ENCODE data around the gene TSSK2.
"Not testable (repeated sequence)": the region's sequence is repeated elsewhere in the genome, so short reads cannot be mapped to it uniquely, and the experiment has no call there.

TSSK2 gene

GRCh38 chr22:19146215-19146968, 15.3 kb downstream of the TSSK2 start:
- Mint-ChIP-seq H3K27me3 (peaks cover 9% of the 10 kb centered on the region in 2 donors), H3K4me3 (no peak overlapping the region), H3K9me3 (no peaks in the 10 kb centered on the region), H3K4me1 (ENCODE audit: low read depth in 2 of 2) (peaks cover 19 to 22% of the 10 kb centered on the region in 2 donors), H3K27ac (no peak overlapping the region), H3K36me3 (ENCODE audit: insufficient read depth) (peaks cover 19% of the 10 kb centered on the region)
- no peak for DNase-seq
- ATAC-seq (replicated peaks): no peak

- no peak for DNase-seq
- H3K27me3 Mint-ChIP-seq: peaks cover 18% of the 10 kb centered on the region in 2 donors
- H3K36me3 Mint-ChIP-seq (ENCODE audit: insufficient read depth): peaks cover 15% of the 10 kb centered on the region
- ATAC-seq (replicated peaks): no peak
- H3K27ac Mint-ChIP-seq: no peak overlapping the region
- H3K4me3 Mint-ChIP-seq: no peak overlapping the region
- H3K4me1 Mint-ChIP-seq (ENCODE audit: low read depth in 2 of 2): peaks cover 18 to 23% of the 10 kb centered on the region in 2 donors
- no peaks in the 10 kb centered on the region for H3K9me3 Mint-ChIP-seq
Measured at GRCh38 chr22:19147195-19147780, 16.2 kb downstream of the TSSK2 start.

- peaks cover 15% of the 10 kb centered on the region for H3K36me3 Mint-ChIP-seq (ENCODE audit: insufficient read depth)
- H3K27me3 Mint-ChIP-seq: peaks cover 25 to 28% of the 10 kb centered on the region in 2 donors
- H3K9me3 Mint-ChIP-seq: no peaks in the 10 kb centered on the region
- no peak overlapping the region for H3K27ac Mint-ChIP-seq
- ATAC-seq (replicated peaks): no peak
- H3K4me3 Mint-ChIP-seq: peak overlapping the region; percentile 59 to 71
- DNase-seq: no peak
- H3K4me1 Mint-ChIP-seq (ENCODE audit: low read depth in 2 of 2): peaks cover 16 to 19% of the 10 kb centered on the region in 2 donors
Measured at GRCh38 chr22:19148417-19149046, 17.4 kb downstream of the TSSK2 start.

- H3K27ac Mint-ChIP-seq: no peak overlapping the region
- peaks cover 30 to 35% of the 10 kb centered on the region in 2 donors for H3K27me3 Mint-ChIP-seq
- DNase-seq: peak; percentile 20 to 30 (median 23)
- ATAC-seq (replicated peaks): peak; percentile 31
- no peaks in the 10 kb centered on the region for H3K9me3 Mint-ChIP-seq
- H3K4me1 Mint-ChIP-seq (ENCODE audit: low read depth in 2 of 2): peaks cover 11 to 14% of the 10 kb centered on the region in 2 donors
- peak overlapping the region; percentile 59 to 71 for H3K4me3 Mint-ChIP-seq
- peaks cover 9% of the 10 kb centered on the region for H3K36me3 Mint-ChIP-seq (ENCODE audit: insufficient read depth)
Measured at GRCh38 chr22:19149047-19149883, 18.2 kb downstream of the TSSK2 start.

GRCh38 chr22:19149991-19150390, 18.9 kb downstream of the TSSK2 start, which contains the start of gene GSC2:
TSS of gene GSC2 (minus strand) at chr22:19150292. CDS start at chr22:19150283, 9 bp downstream.
- H3K36me3 Mint-ChIP-seq (ENCODE audit: insufficient read depth): peaks cover 7% of the 10 kb centered on the region
- DNase-seq (no peak), ATAC-seq (replicated peaks) (peak; percentile 28)
- peak within 1 kb of the TSS in 1 of 2 donors; percentile 77 for H3K27ac Mint-ChIP-seq
- H3K4me3 Mint-ChIP-seq: peak within 1 kb of the TSS; percentile 75 to 79
- H3K4me1 Mint-ChIP-seq (ENCODE audit: low read depth in 2 of 2): peaks cover 5 to 7% of the 10 kb centered on the region in 2 donors
- H3K27me3 Mint-ChIP-seq: peaks cover 35 to 43% of the 10 kb centered on the region in 2 donors
- H3K9me3 Mint-ChIP-seq: no peaks in the 10 kb centered on the region

- DNase-seq: no peak
- H3K36me3 Mint-ChIP-seq (ENCODE audit: insufficient read depth): peaks cover 7% of the 10 kb centered on the region
- H3K4me1 Mint-ChIP-seq (ENCODE audit: low read depth in 2 of 2): peaks cover 5 to 7% of the 10 kb centered on the region in 2 donors
- no peak for ATAC-seq (replicated peaks)
- H3K9me3 Mint-ChIP-seq: no peaks in the 10 kb centered on the region
- peak overlapping the region; percentile 75 to 79 for H3K4me3 Mint-ChIP-seq
- peaks cover 37 to 46% of the 10 kb centered on the region in 2 donors for H3K27me3 Mint-ChIP-seq
- H3K27ac Mint-ChIP-seq: peak overlapping the region in 1 of 2 donors; percentile 77
Measured at GRCh38 chr22:19150482-19151328, 19.6 kb downstream of the TSSK2 start.

- H3K4me1 Mint-ChIP-seq (ENCODE audit: low read depth in 2 of 2): peaks cover 5 to 7% of the 10 kb centered on the region in 2 donors
- no peak for ATAC-seq (replicated peaks)
- H3K27ac Mint-ChIP-seq: peak overlapping the region in 1 of 2 donors; percentile 77
- H3K9me3 Mint-ChIP-seq: no peaks in the 10 kb centered on the region
- DNase-seq: no peak
- peaks cover 37 to 52% of the 10 kb centered on the region in 2 donors for H3K27me3 Mint-ChIP-seq
- peak overlapping the region; percentile 75 to 79 for H3K4me3 Mint-ChIP-seq
- peaks cover 7% of the 10 kb centered on the region for H3K36me3 Mint-ChIP-seq (ENCODE audit: insufficient read depth)
Measured at GRCh38 chr22:19151329-19152191, 20.5 kb downstream of the TSSK2 start.

- Mint-ChIP-seq H3K9me3 (no peaks in the 10 kb centered on the region), H3K27ac (no peak overlapping the region), H3K36me3 (ENCODE audit: insufficient read depth) (peaks cover 7% of the 10 kb centered on the region), H3K4me3 (no peak overlapping the region), H3K27me3 (peaks cover 37 to 62% of the 10 kb centered on the region in 2 donors), H3K4me1 (ENCODE audit: low read depth in 2 of 2) (peaks cover 5 to 7% of the 10 kb centered on the region in 2 donors)
- DNase-seq: no peak
- no peak for ATAC-seq (replicated peaks)
Measured at GRCh38 chr22:19152942-19153883, 22.1 kb downstream of the TSSK2 start.

GRCh38 chr22:19156109-19156508, 25.0 kb downstream of the TSSK2 start:
- not testable (repeated sequence) for ATAC-seq (replicated peaks); H3K36me3 Mint-ChIP-seq (ENCODE audit: insufficient read depth); H3K4me3 Mint-ChIP-seq; H3K9me3 Mint-ChIP-seq; DNase-seq; H3K27ac Mint-ChIP-seq; H3K4me1 Mint-ChIP-seq (ENCODE audit: low read depth in 2 of 2)
- H3K27me3 Mint-ChIP-seq: peaks cover 42 to 80% of the 10 kb centered on the region in 2 donors

GRCh38 chr22:19158649-19159048, 27.5 kb downstream of the TSSK2 start:
- H3K4me3 Mint-ChIP-seq; H3K4me1 Mint-ChIP-seq (ENCODE audit: low read depth in 2 of 2); H3K27ac Mint-ChIP-seq; H3K9me3 Mint-ChIP-seq; DNase-seq; ATAC-seq (replicated peaks); H3K36me3 Mint-ChIP-seq (ENCODE audit: insufficient read depth): not testable (repeated sequence)
- H3K27me3 Mint-ChIP-seq: peaks cover 25 to 74% of the 10 kb centered on the region in 2 donors

- Mint-ChIP-seq H3K9me3 (no peaks in the 10 kb centered on the region), H3K27me3 (peaks cover 46 to 78% of the 10 kb centered on the region in 2 donors)
- ATAC-seq (replicated peaks): no peak
Measured at GRCh38 chr22:19164425-19164824, 33.3 kb downstream of the TSSK2 start.

More at GRCh38 chr22:19164425-19164824, 33.3 kb downstream of the TSSK2 start:
- Mint-ChIP-seq H3K36me3 (ENCODE audit: insufficient read depth) (peaks cover 3% of the 10 kb centered on the region), H3K4me1 (ENCODE audit: low read depth in 2 of 2) (peaks cover 0 to 6% of the 10 kb centered on the region in 2 donors), H3K4me3 (no peak overlapping the region), H3K27ac (no peak overlapping the region)
- no peak for DNase-seq
